NCI-H446 (cell line): ENCODE results near the gene BMS1.
"Not testable (repeated sequence)": the region's sequence is repeated elsewhere in the genome, so short reads cannot be mapped to it uniquely, and the experiment has no call there.

Experiments
- DNase-seq, 2 experiments: peaks; one replicate each; lab custom pipeline; 2025; lab: John Stamatoyannopoulos, UW

BMS1 gene

GRCh38 chr10:42801135-42801534 lies 18.5 kb downstream of the BMS1 start:
- DNase-seq: no peak

- DNase-seq: no peak
Observed at GRCh38 chr10:42802876-42803275, 20.3 kb downstream of the BMS1 start.

GRCh38 chr10:42809676-42810075 lies 27.1 kb downstream of the BMS1 start:
- DNase-seq: no peak

- no peak for DNase-seq
Observed at GRCh38 chr10:42812028-42812427, 29.4 kb downstream of the BMS1 start.

GRCh38 chr10:42813989-42814687 lies 31.5 kb downstream of the BMS1 start:
- not testable (repeated sequence) for DNase-seq

GRCh38 chr10:42816334-42816733 lies 33.7 kb downstream of the BMS1 start:
- not testable (repeated sequence) for DNase-seq

- no peak for DNase-seq
Observed at GRCh38 chr10:42816912-42817311, 34.3 kb downstream of the BMS1 start.

GRCh38 chr10:42817417-42817816 lies 34.8 kb downstream of the BMS1 start:
- DNase-seq: not testable (repeated sequence)

- DNase-seq: not testable (repeated sequence)
Observed at GRCh38 chr10:42826759-42827158, 44.2 kb downstream of the BMS1 start.

- DNase-seq: no peak
Observed at GRCh38 chr10:42827201-42827600, 44.6 kb downstream of the BMS1 start.

GRCh38 chr10:42828391-42828790 lies 45.8 kb downstream of the BMS1 start:
- not testable (repeated sequence) for DNase-seq

GRCh38 chr10:42830237-42830636 lies 47.6 kb downstream of the BMS1 start:
- no peak for DNase-seq

- no peak for DNase-seq
Observed at GRCh38 chr10:42836096-42836495, 53.5 kb downstream of the BMS1 start.

GRCh38 chr10:42836771-42837468 lies 54.3 kb downstream of the BMS1 start:
- DNase-seq: no peak

GRCh38 chr10:42844810-42845209 lies 62.2 kb downstream of the BMS1 start:
- not testable (repeated sequence) for DNase-seq

GRCh38 chr10:42847261-42847660 lies 64.7 kb downstream of the BMS1 start:
- DNase-seq: not testable (repeated sequence)

GRCh38 chr10:42850931-42851330 lies 68.3 kb downstream of the BMS1 start:
- DNase-seq: no peak

GRCh38 chr10:42859256-42859655 lies 76.7 kb downstream of the BMS1 start:
- no peak for DNase-seq

GRCh38 chr10:42860016-42860415 lies 77.4 kb downstream of the BMS1 start:
- DNase-seq: not testable (repeated sequence)

- not testable (repeated sequence) for DNase-seq
Observed at GRCh38 chr10:42862801-42863200, 80.2 kb downstream of the BMS1 start.

GRCh38 chr10:42864575-42864974 lies 82.0 kb downstream of the BMS1 start:
- DNase-seq: no peak

- no peak for DNase-seq
Observed at GRCh38 chr10:42865716-42866114, 83.1 kb downstream of the BMS1 start.
